Esophagus muscularis mucosa (tissue), 4 donors: ENCODE measurements around the gene TPH2. TPM values are rescaled to one million over a fixed set of nuclear protein-coding genes. Genes with fewer than 3 reads are reported as not detected.
A peak's percentile ranks its signal among the peaks of the same experiment; 100 is the strongest.

Source experiments
- DNase-seq: peaks from one replicate; pipeline ENCODE4 v3.0.0-alpha.2; 2017; ENCODE audit errors: extremely low spot score
- H3K27ac ChIP-seq, 4 donors: fragments of 200-600 bp; sonication (generic); replicated peaks in 1 of 4; 1 replicate in 3 of 4; 2 replicates in 1 of 4; pipeline ENCODE4 v1.5.1; 2016 to 2019; ENCODE audit warnings: mild to moderate bottlenecking in 1 of 4
- H3K27me3 ChIP-seq, 4 donors: fragments of 200-600 bp; sonication (generic); one replicate each; pipeline versions ENCODE4 v1.5.1 to v1.6.0; 2016 to 2019
- H3K36me3 ChIP-seq, 4 donors: fragments of 200-600 bp; sonication (generic); one replicate each; pipeline ENCODE4 v1.5.1; 2016 to 2019
- H3K4me1 ChIP-seq, 4 donors: fragments of 200-600 bp; sonication (generic); one replicate each; pipeline ENCODE4 v1.5.1; 2016 to 2019
- H3K4me3 ChIP-seq, 4 donors: fragments of 200-600 bp; sonication (generic); 1 replicate in 2 of 4; 2 replicates in 2 of 4; pipeline ENCODE4 v1.5.1; 2016 to 2019; ENCODE audit warnings: mild to moderate bottlenecking in 4 of 4, moderate library complexity in 1 of 4
- H3K9me3 ChIP-seq, 4 donors: fragments of 200-600 bp; sonication (generic); 1 replicate in 3 of 4; 2 replicates in 1 of 4; pipeline ENCODE4 v1.5.1; 2016 to 2019
- CTCF ChIP-seq, 3 experiments: fragments of 200-600 bp in 2 of 3; fragments of 450-650 bp in 1 of 3; sonication (generic) in 2 of 3; IDR thresholded peaks; one replicate each; pipeline ENCODE4 v1.5.1; 2017 to 2019; ENCODE audit warnings: antibody characterized with exemption in 3 of 3, mild to moderate bottlenecking in 2 of 3, moderate library complexity in 1 of 3
- EP300 ChIP-seq: sonication (generic); formaldehyde crosslinking; IDR thresholded peaks from one replicate; pipeline ENCODE4 v1.6.1; 2017; ENCODE audit warnings: antibody characterized with exemption
- POLR2A ChIP-seq: fragments of 450-650 bp; IDR thresholded peaks from one replicate; pipeline ENCODE4 v1.6.1; 2017; ENCODE audit warnings: antibody characterized with exemption, moderate library complexity, mild to moderate bottlenecking, low read depth
- POLR2AphosphoS5 ChIP-seq, 2 donors: sonication (generic); formaldehyde crosslinking; IDR thresholded peaks; one replicate each; pipeline ENCODE4 v1.6.1; 2017; ENCODE audit warnings: antibody characterized with exemption in 2 of 2
- WGBS: methylation state at CpG from one replicate; pipeline ENCODE4 v1.1.5; 2018; 5-methylcytosine and 5-hydroxymethylcytosine counted together
- intact Hi-C: fragments of 100-400 bp; cut with DNase I; formaldehyde crosslinking; loops from one replicate; pipeline ENCODE4 v1.15.1; 2023
- total RNA-seq, 4 donors: library from RNA; depleted of rRNA; stranded (reverse); fragments of >200 nt; gene quantifications; one replicate each; pipeline versions ENCODE4 v1.1.0 to v1.2.1, GENCODE V29; 2016

The TPH2 gene
- total RNA-seq, 4 donors from 2014 or later = 0.11 to 0.17 (median 0.13) TPM; not detected in 1

- no peaks in the 10 kb centered on the region for H3K36me3 ChIP-seq
- H3K4me1 ChIP-seq = peaks cover 0 to 22% (median 13%) of the 10 kb centered on the region in 4 donors
- intact Hi-C loops = no loop called here
- peaks cover 0 to 15% (median 0%) of the 10 kb centered on the region in 4 donors for H3K27me3 ChIP-seq
- H3K27ac ChIP-seq = no peak overlapping the region
- no peak overlapping the region for H3K4me3 ChIP-seq
- TF ChIP-seq POLR2AphosphoS5 (IDR thresholded peaks at IDR 0.05) = peak in 1 of 2 donors; percentile 52
- no peak for TF ChIP-seq EP300
- 26% methylated on average over 9 of the region's 9 CpGs for WGBS
- DNase-seq = no peak
- H3K9me3 ChIP-seq = no peaks in the 10 kb centered on the region
Measured at GRCh38 chr12:71947645-71948105, 9.0 kb downstream of the TPH2 start.

- H3K9me3 ChIP-seq = no peaks in the 10 kb centered on the region
- peaks cover 0 to 26% (median 13%) of the 10 kb centered on the region in 4 donors for H3K4me1 ChIP-seq
- 79% methylated on average over 3 of the region's 3 CpGs for WGBS
- H3K36me3 ChIP-seq = no peaks in the 10 kb centered on the region
- DNase-seq = no peak
- intact Hi-C loops = no loop called here
- no peak overlapping the region for H3K4me3 ChIP-seq
- peaks cover 0 to 9% (median 0%) of the 10 kb centered on the region in 4 donors for H3K27me3 ChIP-seq
- no peak overlapping the region for H3K27ac ChIP-seq
- TF ChIP-seq POLR2A (no peak), CTCF (IDR thresholded peaks at IDR 0.05) (no peak), POLR2AphosphoS5 (IDR thresholded peaks at IDR 0.05) (no peak), EP300 (no peak)
Measured at GRCh38 chr12:71948390-71948789, 9.7 kb downstream of the TPH2 start.

- WGBS = 28% methylated on average over 3 of the region's 3 CpGs
- peaks cover 0 to 9% (median 0%) of the 10 kb centered on the region in 4 donors for H3K27me3 ChIP-seq
- no peaks in the 10 kb centered on the region for H3K9me3 ChIP-seq
- no peaks in the 10 kb centered on the region for H3K36me3 ChIP-seq
- H3K4me3 ChIP-seq = no peak overlapping the region
- TF ChIP-seq EP300 (no peak), POLR2AphosphoS5 (IDR thresholded peaks at IDR 0.05) (peak in 1 of 2 donors; percentile 16), POLR2A (no peak), CTCF (IDR thresholded peaks at IDR 0.05) (no peak)
- H3K27ac ChIP-seq = no peak overlapping the region
- H3K4me1 ChIP-seq = peaks cover 0 to 26% (median 13%) of the 10 kb centered on the region in 4 donors
- intact Hi-C loops = no loop called here
- no peak for DNase-seq
Measured at GRCh38 chr12:71949646-71950045, 11.0 kb downstream of the TPH2 start.

GRCh38 chr12:71950404-71950803 is 11.8 kb downstream of the TPH2 start:
- no peak for DNase-seq
- Histone ChIP-seq H3K27ac (no peak overlapping the region), H3K27me3 (peaks cover 0 to 9% (median 0%) of the 10 kb centered on the region in 4 donors), H3K36me3 (no peaks in the 10 kb centered on the region), H3K9me3 (no peaks in the 10 kb centered on the region), H3K4me3 (no peak overlapping the region), H3K4me1 (peaks cover 0 to 26% (median 13%) of the 10 kb centered on the region in 4 donors)
- intact Hi-C loops = no loop called here
- WGBS = 74% methylated on average over 4 of the region's 4 CpGs
- TF ChIP-seq CTCF (IDR thresholded peaks at IDR 0.05) = no peak
- no peak for TF ChIP-seq POLR2A
- no peak for TF ChIP-seq POLR2AphosphoS5 (IDR thresholded peaks at IDR 0.05)
- TF ChIP-seq EP300 = no peak

GRCh38 chr12:71950819-71951218 is 12.2 kb downstream of the TPH2 start:
- Histone ChIP-seq H3K36me3 (no peaks in the 10 kb centered on the region), H3K4me1 (peaks cover 0 to 26% (median 13%) of the 10 kb centered on the region in 4 donors), H3K9me3 (no peaks in the 10 kb centered on the region), H3K27ac (no peak overlapping the region), H3K27me3 (peaks cover 0 to 7% (median 0%) of the 10 kb centered on the region in 4 donors), H3K4me3 (no peak overlapping the region)
- TF ChIP-seq EP300 (no peak), POLR2A (no peak), CTCF (IDR thresholded peaks at IDR 0.05) (no peak), POLR2AphosphoS5 (IDR thresholded peaks at IDR 0.05) (no peak)
- 75% methylated on average over 4 of the region's 4 CpGs for WGBS
- DNase-seq = no peak
- intact Hi-C loops = no loop called here
